SK-N-DZ (cell line): ENCODE measurements around the gene HNRNPCL1. TPM values are rescaled to one million over a fixed set of nuclear protein-coding genes. Genes with fewer than 3 reads are reported as not detected.
"Not testable (repeated sequence)": the region's sequence is repeated elsewhere in the genome, so short reads cannot be mapped to it uniquely, and the experiment has no call there.

Source experiments
- DNase-seq: peaks from one replicate; pipeline ENCODE4 v3.0.0-alpha.2; 2015; ENCODE audit warnings: low spot score
- polyA plus RNA-seq, 2 experiments: library from polyadenylated mRNA; depleted of rRNA; stranded (reverse); fragments of >200 nt; gene quantifications; 2 replicates each; pipeline ENCODE4 v1.2.3, GENCODE V29; 2014

HNRNPCL1 gene
- polyA plus RNA-seq (2014; cell fraction: cytosol; rRNA removed), result not detected in 2 replicates
- not detected in 2 replicates for polyA plus RNA-seq (2014; cell fraction: nucleus; rRNA removed)

- DNase-seq, result not testable (repeated sequence)
These were observed at the start of gene HNRNPCL1 for GRCh38 chr1:12848620-12849019. Gene HNRNPCL1, minus strand, starts transcription at chr1:12848720. Its CDS starts 431 bp downstream, at chr1:12848289.

- not testable (repeated sequence) for DNase-seq
These were observed 49.6 kb upstream of the HNRNPCL1 start, which contains the start of gene PRAMEF10 for GRCh38 chr1:12898170-12898569. Gene PRAMEF10, minus strand, starts transcription at chr1:12898270. Its CDS starts 2,423 bp downstream, at chr1:12895847.

- not testable (repeated sequence) for DNase-seq
These were observed 37.6 kb upstream of the HNRNPCL1 start, which contains the start of gene PRAMEF4 for GRCh38 chr1:12886101-12886500. Gene PRAMEF4, minus strand, starts transcription at chr1:12886201. Its CDS starts 2,807 bp downstream, at chr1:12883394.

DNA sequence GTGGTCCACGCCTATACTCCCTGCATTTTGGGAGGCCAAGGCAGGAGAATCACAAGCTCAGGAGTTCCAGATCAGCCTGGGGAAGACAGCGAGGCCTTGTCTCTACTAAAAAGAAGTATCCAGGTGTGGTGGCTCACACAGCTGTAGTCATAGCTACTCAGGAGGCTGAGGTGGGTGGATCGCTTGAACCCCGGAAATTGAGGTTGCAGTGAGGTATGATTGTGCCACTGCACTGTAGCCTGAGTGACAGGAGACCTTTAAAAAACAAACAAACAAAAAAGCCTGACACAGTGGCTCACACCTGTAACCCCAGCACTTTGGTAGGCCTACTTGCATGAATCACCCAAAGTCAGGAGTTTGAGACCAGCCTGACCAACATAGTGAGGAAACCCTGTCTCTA lies 29.9 kb upstream of the HNRNPCL1 start:
- not testable (repeated sequence) for DNase-seq

- DNase-seq, result not testable (repeated sequence)
These were observed 14.8 kb upstream of the HNRNPCL1 start for GRCh38 chr1:12863131-12863880.

- not testable (repeated sequence) for DNase-seq
These were observed 8.3 kb upstream of the HNRNPCL1 start, which contains the start of gene PRAMEF2 for GRCh38 chr1:12856786-12857185. Gene PRAMEF2, plus strand, starts transcription at chr1:12857086. Its CDS starts 1,924 bp downstream, at chr1:12859010.

- no peak for DNase-seq
These were observed 3.3 kb upstream of the HNRNPCL1 start for GRCh38 chr1:12851779-12852178.

DNA sequence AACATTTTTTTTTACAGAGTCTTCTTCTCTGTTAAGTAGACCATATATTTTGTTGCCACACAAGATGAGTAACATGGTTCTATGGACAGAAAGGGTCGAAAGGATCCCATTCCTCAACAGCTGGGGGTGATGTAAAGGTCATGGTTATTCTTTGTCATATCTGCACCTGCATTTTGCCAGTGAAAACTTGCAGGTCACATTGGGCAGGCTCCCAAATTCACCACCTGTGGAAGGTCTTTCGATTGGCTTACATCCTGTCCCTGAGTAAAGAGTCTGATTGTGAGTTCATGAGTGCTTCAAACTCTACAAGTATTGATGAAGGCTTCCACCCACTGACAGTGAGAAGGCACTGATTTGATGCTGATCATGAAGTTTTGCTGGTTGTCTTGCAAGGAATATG lies 15.3 kb downstream of the HNRNPCL1 start:
- not testable (repeated sequence) for DNase-seq

GRCh38 chr1:12831310-12831709 lies 17.2 kb downstream of the HNRNPCL1 start, which contains the start of gene PRAMEF11:
Gene PRAMEF11, minus strand, starts transcription at chr1:12831410. Its CDS starts 2,621 bp downstream, at chr1:12828789.
- not testable (repeated sequence) for DNase-seq

DNA sequence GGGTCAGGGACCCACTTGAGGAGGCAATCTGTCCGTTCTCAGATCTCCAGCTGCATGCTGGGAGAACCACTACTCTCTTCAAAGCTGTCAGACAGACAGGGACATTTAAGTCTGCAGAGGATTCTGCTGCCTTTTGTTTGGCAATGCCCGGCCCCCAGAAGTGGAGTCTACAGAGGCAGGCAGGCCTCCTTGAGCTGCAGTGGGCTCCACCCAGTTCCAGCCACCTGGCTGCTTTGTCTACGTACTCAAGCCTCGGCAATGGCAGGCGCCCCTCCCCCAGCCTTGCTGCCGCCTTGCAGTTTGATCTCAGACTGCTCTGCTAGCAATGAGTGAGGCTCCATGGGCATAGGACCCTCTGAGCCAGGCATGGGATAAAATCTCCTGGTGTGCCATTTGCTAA lies 29.5 kb downstream of the HNRNPCL1 start:
- DNase-seq, result not testable (repeated sequence)

DNA sequence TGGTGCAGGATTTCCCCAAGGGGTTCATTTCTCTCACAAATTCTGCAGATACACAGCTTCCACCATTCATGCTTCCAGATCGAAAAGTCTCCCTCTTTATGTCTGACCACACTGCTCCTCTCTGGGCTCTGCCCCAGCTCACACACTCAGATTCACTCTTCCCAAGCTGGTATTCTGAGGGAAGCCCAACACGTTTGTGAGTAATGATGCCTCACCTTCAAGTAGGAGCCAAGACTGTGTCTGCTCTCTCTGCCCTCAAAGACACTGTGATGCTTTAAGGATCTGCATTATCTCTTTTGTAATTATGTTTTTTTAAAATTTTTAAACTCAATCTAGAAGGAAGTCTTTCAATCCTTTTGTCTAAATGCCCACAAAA lies 37.1 kb downstream of the HNRNPCL1 start:
- DNase-seq, result no peak

DNA sequence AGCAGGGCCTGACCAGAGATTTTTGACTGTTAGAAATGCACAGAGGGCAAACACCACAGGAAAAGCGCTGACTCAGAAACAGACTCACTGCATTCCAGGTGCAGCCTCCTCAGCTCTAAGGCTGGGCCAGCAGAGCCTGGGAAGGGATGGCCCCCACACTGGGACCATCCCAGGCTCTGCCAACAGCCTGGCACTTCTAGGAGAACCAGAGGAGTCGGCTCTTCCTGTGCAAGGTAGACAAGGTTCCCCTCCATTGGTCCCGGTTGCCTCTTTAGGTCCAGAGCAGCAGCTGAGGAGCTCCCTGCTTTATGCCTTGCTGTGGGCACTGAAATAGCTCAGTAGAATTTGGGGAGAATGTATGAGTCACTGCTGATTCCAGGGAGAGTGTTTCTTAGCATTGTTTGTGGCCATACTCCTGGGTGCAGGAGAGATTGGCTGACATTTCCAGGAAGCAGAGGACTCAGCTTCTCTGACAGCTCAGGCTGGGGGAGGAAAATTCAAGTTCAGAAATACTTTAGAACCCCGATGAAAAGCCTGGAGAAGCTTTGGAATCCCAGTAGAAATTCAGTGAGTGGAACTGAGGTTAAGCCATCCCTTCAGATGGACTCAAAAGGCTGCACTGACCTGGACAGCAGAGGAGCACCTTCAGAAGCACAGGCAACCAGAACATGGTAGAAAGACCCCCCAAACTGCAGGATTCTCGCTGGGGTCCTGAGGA lies 37.7 kb downstream of the HNRNPCL1 start:
- DNase-seq, result no peak

- DNase-seq, result no peak
These were observed 38.6 kb downstream of the HNRNPCL1 start for GRCh38 chr1:12809933-12810332.

DNA sequence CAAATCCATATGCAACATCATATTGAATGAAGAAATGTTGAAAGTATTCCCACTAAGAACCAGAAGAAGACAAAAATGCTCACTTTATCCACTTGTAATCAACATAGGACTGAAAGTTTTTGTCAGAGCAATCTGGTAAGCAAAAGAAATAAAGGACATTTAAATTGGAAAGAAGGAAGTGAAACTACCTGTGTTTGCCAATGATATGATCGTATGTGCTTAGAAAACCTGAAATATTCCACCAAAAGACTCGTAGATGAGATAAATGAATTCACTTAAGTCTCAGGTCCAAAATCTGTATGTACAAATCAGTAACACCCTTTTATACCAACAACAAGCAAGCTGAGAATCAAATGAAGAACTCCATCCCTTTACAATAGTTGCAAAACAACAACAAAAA lies 48.8 kb downstream of the HNRNPCL1 start:
- no peak for DNase-seq

GRCh38 chr1:12798911-12799310 lies 49.6 kb downstream of the HNRNPCL1 start:
- no peak for DNase-seq
